HPDE6-E6E7 (cell line): Measurements from ENCODE around the gene C19orf81.

ENCODE experiments used
- DNase-seq: peaks from one replicate; pipeline ENCODE4 v3.0.0; 2011; ENCODE audit warnings: missing footprints; ENCODE audit errors: extremely low spot score

The C19orf81 gene

GRCh38 chr19:50629801-50630200 lies 19.4 kb upstream of the C19orf81 start:
- no peak for DNase-seq

- no peak for DNase-seq
Measured at GRCh38 chr19:50632151-50632835, 17.0 kb upstream of the C19orf81 start.

GRCh38 chr19:50633359-50633758 lies 15.9 kb upstream of the C19orf81 start:
- no peak for DNase-seq

DNA sequence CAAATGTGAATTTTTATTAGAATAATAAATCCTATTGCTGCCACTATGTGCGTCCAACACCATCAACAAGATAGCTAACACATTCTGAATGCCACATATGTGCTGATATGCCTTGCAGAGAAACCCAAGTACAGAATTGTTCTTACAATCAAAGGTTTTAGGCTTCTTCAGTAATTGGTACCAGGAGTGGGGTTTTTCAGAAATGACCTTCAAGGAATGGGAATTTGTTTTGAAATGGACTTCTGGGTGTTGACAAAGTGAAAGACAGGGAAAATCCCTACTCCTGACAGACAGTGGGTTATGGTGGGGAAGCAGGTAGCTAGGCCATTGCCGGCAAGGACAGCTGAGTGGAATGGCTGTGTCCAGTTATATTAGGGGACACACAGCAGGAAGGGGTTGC lies 15.3 kb upstream of the C19orf81 start:
- DNase-seq, result no peak

GRCh38 chr19:50636317-50637085 lies 12.7 kb upstream of the C19orf81 start:
- DNase-seq, result no peak

- no peak for DNase-seq
Measured at GRCh38 chr19:50638600-50638999, 10.6 kb upstream of the C19orf81 start.

GRCh38 chr19:50639121-50640112 lies 9.8 kb upstream of the C19orf81 start, which contains the start of gene SYT3:
SYT3 (minus strand) TSS chr19:50639881; CDS start chr19:50637411, 2,470 bp downstream.
- no peak for DNase-seq

DNA sequence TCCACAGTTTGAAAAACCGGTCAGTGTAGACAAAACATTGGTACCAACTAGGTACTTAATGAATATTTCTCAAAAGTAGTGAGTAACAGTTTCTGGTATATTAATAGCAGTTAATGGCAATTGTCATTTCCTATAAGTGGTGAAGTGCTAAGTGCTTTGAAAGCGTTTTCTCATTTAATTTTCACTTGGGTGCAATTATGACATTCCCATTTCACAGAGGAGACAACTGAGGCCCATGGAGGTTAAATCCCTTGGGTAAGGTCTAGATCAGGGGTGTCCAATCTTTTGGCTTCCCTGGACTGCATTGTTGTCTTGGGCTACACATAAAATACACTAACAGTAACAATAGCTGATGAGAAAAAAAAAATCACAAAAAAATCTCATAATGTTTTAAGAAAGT lies 8.9 kb upstream of the C19orf81 start:
- DNase-seq, result no peak

DNA sequence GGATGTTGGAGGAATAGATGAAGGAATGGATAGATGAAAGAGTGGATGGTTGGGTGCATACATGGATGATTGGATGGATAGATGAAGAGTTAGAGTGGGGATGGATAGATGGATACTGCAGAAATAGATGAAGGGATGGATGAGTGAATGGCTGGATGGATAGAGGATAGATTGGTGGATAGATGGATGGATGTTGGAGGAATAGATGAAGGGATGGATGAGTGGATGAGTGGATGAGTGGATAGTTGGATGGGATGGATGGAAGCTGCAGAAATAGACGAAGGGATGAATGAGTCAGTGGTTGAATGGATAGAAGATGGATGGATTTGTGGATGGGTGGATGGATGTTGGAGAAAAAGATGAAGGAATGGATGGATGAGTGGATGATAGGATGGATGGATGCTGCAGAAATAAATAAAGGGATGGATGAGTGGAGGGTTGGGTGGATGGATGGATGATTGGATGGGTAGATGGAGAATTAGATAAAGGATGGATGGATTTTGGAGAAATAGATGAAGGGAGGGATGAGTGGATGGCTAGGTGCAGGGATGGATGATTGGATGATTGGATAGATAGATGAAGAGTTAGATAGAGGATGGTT lies 4.8 kb upstream of the C19orf81 start:
- no peak for DNase-seq

DNA sequence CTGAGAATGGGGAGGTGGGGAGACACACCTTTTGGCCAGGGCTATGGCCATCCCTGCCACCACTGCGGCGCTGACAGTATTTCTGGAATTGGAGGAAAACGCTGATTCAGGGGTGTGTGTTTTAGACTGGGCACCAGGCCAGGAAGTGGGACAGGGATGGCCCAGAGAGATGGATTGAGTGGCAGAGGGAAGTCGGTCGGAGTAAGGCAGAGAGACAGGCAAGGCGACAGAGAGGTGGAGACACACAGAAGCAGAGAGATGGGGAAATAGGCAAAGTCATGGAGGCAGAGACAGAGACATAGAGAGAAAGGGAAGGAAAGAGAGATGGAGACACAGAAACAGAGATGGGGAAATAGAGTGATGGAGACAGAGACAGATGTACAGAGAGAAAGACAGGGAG lies 4.1 kb upstream of the C19orf81 start:
- DNase-seq, result no peak

- no peak for DNase-seq
Measured at GRCh38 chr19:50646074-50646807, 3.0 kb upstream of the C19orf81 start.

DNA sequence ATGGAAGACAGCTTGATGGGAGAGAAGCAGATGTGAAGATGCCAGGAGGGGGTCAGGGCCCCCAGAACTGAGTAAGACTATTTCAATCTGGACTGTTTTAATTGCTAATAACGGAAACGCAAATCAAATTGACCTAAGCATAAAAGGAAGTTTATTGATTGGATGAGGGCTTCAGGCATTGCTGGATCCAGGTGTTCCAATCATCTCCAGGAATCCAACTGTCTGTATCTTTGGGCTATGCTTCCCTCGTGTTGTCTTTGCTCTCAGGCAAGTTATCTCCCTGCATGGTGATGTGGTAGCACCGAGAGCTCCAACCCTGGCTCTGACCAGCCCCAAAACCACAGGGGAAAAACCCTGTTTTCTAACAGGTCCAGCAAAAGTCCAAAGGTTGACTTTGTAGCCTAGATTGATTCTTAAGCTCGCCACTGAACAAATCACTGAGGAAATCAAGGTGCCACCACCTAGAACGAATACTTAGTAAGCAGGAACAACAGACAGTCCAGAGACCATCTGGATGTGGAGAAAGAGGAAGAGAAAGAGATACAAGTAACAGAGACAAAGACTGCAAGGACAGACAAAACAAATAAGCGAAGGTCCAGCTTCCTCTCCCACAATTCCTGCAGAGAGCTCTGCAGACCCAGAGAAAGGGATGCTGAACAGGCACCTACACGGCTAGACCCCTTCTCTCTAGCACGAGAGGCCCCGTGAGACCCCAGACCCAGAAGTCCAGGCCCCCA lies 1.2 kb upstream of the C19orf81 start:
- DNase-seq, result no peak

GRCh38 chr19:50648659-50649058 lies 586 bp upstream of the C19orf81 start:
- DNase-seq, result no peak

DNA sequence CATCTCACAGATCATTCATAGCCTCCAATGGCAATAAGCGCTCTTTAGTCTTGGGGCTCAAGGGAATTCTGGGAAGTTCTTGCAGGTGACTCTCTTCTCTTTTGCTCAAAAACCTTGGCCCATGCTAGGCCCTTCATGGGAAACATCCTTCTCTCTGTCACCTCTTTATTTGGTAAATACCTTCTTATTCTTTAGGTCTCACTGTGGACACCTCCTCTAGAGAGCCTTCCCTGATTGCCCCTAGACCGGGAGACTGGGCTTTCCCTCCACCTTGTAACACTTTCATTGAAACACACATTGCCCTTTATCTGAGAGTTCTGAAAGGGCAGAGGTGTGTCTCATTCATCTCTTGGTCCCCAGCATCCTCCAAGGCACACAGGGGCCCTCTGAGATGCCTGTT lies 1.9 kb downstream of the C19orf81 start:
- no peak for DNase-seq

DNA sequence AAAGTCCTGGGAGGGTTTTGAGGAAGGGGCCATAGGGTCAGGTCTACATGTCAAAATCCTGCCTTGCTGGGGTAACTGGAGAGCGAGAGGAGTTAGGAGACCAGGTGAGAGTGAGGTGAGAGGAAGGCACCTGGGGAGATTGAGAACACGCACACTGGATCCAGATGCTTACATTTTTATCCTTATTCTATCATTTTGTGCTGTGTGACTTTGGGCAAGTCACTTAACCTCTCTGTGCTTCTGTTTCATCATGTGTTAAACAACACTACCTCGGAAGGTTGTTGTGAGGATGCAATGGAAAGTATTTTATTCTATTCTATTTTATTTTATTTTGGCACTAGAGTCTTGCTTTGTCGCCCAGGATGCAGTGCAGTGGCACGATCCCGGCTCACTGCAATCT lies 3.5 kb downstream of the C19orf81 start:
- no peak for DNase-seq

- no peak for DNase-seq
Measured at GRCh38 chr19:50654882-50655281, 5.6 kb downstream of the C19orf81 start.

GRCh38 chr19:50657222-50657669 lies 8.0 kb downstream of the C19orf81 start:
- DNase-seq, result no peak

DNA sequence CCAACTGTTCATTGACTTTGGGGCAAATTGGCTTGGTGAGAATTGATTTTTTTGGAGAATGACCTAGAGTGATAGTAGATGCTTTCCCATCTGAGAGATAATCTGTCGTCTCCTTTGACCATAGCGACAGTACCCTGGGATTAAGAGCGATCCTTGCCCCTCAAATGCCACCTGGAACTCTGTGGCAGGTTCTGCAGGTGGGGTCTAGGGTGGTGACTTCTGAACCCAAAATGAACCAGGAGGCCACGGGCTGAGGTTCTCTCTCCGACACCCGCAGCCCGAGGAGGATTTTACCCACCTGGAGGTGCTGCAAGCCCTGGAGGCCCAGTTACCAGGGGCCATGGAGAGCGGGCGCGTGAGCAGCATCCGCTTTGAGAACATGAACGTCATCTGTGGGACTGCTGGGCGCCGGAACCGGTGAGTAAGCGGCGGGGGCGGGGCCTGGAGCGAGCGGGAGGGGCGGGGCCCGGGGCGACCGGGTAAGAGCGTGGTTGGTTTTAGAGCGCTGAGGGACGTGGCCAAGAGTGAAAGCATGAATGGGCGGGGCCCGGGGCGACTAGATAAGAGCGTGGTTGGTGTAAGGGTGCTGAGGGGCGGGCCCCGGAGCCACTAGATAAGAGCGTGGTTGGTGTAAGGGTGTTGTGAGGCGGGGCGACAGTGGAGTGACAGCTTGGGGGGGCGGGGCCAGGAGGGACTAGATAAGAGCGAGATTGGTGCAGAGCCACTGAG lies 8.6 kb downstream of the C19orf81 start:
- DNase-seq, result no peak
